ENCODE results near the gene TEX52.

The TEX52 gene

DNA sequence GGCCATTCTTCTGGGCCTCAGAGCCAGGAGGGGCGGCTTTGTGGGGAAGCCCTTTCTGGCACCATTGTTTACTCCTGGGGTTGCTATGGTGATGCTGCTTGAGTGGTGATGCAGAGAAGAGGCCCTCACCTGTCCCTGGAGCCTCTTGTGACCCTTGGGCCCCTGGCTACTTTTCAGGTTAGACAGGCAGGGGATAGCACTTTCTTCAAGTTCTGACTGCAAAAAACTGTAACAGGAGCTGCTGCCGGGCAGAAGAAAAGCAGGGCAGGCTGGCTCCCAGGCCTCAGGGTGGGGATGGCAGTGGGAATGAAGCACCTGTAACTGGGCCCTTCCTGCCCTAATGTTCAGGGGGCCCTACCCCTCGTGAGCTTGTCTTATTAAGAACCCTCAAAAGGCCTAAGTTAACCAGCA lies at the start of gene TEX52:
Gene TEX52 (minus strand): TSS at position 19 of the 411 bp plus-strand sequence. CDS start 13 bp downstream, at position 6.
- DNase-seq (ENCODE audit: low spot score): peak; percentile 46

GRCh38 chr12:2904260-2904659 lies 47.4 kb upstream of the TEX52 start:
- DNase-seq (ENCODE audit: low spot score): peak; percentile 89

DNA sequence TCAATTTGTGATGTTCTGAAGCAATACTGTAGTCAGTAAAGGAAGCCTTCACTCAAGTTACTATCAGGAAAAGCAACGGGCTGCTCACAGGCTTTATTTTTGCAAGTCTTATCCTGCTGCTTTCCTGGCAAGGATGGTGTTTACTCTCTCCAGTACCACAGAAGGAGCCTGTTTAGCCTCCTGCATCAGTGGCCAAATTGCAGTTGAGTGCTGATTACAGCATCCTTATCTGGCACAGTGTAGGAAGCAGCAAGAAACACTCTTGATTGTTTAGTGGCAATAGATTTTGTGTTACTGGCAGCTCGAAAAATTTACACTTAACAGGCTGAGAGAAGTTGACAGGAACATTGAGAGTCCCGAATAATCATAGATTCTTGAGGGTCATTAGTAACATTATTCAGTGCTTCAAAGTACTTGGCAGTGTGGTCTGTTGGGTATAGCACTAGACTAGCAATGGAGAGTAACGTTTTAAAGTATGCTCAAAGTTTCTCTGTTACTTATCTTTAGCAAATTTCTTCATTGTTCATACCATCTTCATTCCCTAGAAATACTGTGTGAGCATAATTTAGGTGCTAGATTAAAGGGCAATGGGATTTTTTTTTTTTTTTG lies 45.5 kb upstream of the TEX52 start:
- DNase-seq (ENCODE audit: low spot score): no peak

DNA sequence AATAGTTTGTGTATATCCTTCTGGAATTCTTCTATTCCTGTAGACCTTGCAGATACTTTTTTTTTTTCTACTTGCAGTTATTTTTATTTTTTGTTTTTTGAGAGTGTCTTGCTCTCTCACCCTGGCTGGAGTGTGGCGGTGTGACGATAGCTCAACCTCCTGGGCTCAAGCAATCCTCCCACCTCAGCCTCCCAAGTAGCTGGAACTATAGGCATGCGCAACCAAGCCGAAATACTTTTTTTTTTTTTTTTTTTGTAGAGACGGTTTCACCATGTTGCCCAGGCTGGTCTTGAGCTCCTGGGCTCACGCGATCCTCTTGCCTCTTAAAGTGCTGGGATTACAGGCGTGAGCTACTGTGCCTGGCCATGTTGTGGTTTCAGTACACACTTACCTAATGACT lies 43.8 kb upstream of the TEX52 start:
- no peak for DNase-seq (ENCODE audit: low spot score)

DNA sequence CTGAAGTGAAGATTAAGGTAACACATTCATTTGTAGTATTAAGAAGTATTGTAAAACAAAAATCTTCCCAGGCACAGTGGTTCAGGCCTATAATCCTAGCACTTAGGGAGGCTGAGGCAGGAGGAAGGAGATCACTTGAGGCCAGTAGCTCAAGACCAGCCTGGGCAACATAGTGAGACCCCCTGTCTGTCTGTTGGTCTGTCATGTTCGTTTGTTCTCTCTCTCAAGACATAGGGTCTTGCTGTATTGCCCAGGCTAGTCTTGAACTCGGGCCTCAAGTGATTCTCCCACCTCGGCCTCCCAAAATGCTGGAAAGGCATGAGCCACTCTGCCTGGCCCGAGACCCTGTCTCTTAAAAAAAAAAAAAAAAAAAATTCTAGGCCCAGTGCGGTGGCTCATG lies 40.6 kb upstream of the TEX52 start:
- DNase-seq (ENCODE audit: low spot score): no peak

- DNase-seq (ENCODE audit: low spot score): no peak
Observed at GRCh38 chr12:2895511-2895910, 38.7 kb upstream of the TEX52 start.

DNA sequence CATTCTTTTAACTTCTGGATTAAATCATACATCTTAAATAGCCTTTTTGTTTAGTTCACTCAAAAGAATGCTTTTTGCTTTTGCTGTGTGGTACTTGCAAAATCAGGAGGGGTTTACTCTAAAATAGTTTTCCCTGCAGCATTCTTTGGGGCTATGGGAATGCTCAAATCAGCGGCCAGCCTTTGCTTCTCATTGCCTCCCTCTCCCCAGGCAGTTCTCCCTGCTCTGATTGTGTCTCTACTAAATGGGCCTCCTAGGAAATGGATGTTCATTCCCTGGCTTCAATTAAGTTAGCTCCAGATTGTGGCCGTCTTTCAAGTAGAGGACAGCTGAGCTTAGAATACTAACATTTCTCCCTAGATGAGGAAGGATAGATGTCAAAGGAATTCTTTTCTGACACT lies 38.2 kb upstream of the TEX52 start:
- DNase-seq (ENCODE audit: low spot score): no peak

- DNase-seq (ENCODE audit: low spot score): peak; percentile 65
Observed at GRCh38 chr12:2893007-2893406, 36.2 kb upstream of the TEX52 start.

GRCh38 chr12:2892246-2892645 lies 35.4 kb upstream of the TEX52 start:
- DNase-seq (ENCODE audit: low spot score): no peak

- DNase-seq (ENCODE audit: low spot score): peak; percentile 64
Observed at GRCh38 chr12:2891240-2892053, 34.6 kb upstream of the TEX52 start.

DNA sequence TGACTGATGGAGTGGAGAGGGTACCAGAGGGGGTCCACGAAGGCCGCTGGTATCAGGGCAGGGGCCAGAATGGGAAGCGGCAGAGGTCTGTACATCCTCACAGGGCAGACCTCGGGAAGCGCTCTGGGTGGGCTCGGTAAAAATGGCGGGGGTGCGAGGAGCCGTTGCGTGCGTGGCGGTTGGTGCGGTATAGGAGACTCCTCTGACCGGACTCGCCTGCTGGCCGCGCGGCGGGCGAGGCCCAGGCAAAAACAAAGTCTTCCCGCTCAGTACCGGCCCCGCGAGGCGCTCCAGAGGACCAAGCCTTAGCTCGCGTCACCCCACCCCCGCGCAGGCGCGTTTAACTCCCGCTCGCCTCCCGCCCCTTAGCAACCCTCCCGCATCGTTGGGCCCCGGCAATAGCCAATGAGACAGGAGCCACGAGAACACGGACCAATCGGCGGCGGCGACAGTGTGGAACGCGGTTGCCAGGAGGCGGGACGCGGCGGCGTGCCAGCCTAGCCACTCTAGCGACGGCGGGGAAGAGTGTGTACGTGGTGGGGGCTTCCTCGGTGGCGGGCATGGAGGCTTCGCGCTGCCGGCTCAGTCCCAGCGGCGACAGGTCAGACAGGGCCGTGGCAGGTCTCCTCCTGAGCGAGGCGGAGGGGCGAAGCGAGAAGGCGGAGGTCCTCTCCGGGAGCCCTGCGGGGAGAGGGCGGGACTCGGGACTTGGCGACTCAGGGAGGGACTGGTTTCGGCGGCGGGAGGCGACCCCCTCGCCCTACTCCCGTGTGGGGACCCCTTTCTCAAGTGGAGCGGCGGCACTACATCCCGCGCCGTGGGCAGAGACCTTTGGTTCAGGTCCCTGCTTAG lies 33.8 kb upstream of the TEX52 start, which contains the start of gene TULP3:
Gene TULP3 (plus strand): TSS at position 504 of the 852 bp plus-strand sequence. CDS start 57 bp downstream, at position 561.
- DNase-seq (ENCODE audit: low spot score): peak; percentile 97

GRCh38 chr12:2890001-2890387 lies 33.2 kb upstream of the TEX52 start:
- DNase-seq (ENCODE audit: low spot score): no peak

GRCh38 chr12:2886768-2887450 lies 30.1 kb upstream of the TEX52 start:
- no peak for DNase-seq (ENCODE audit: low spot score)

GRCh38 chr12:2884810-2885209 lies 28.0 kb upstream of the TEX52 start:
- DNase-seq (ENCODE audit: low spot score): peak; percentile 46

DNA sequence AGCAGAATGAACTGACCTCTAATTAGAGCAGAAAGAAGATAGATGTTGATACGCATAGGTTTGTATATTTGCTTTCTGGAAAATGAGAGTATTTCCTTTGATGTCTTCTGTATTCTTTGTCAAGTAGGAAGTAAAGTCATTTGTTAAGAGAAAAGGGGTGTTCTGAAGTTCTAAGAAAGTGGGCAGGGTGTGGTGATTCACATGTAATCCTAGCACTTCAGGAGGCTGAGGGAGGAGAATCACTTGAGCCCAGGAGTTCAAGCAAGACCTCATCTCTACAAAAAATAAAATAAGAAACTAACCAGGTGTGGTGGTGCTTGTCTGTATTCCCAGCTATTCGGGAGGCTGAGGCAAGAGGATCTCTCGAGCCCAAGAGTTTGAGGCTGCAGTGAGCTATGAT lies 23.0 kb upstream of the TEX52 start:
- DNase-seq (ENCODE audit: low spot score): no peak

- DNase-seq (ENCODE audit: low spot score): peak; percentile 49
Observed at GRCh38 chr12:2877953-2878732, 21.3 kb upstream of the TEX52 start.

- DNase-seq (ENCODE audit: low spot score): peak; percentile 89
Observed at GRCh38 chr12:2877047-2877952, 20.5 kb upstream of the TEX52 start, which contains the start of the genes FOXM1 and RHNO1. TSS of gene FOXM1 (minus strand) at chr12:2877174. CDS start at chr12:2874478, 2,696 bp downstream. TSS of gene RHNO1 (plus strand) at chr12:2877223. CDS start at chr12:2885367, 8,144 bp downstream.

- DNase-seq (ENCODE audit: low spot score): peak; percentile 46
Observed at GRCh38 chr12:2876431-2877046, 19.7 kb upstream of the TEX52 start.

DNA sequence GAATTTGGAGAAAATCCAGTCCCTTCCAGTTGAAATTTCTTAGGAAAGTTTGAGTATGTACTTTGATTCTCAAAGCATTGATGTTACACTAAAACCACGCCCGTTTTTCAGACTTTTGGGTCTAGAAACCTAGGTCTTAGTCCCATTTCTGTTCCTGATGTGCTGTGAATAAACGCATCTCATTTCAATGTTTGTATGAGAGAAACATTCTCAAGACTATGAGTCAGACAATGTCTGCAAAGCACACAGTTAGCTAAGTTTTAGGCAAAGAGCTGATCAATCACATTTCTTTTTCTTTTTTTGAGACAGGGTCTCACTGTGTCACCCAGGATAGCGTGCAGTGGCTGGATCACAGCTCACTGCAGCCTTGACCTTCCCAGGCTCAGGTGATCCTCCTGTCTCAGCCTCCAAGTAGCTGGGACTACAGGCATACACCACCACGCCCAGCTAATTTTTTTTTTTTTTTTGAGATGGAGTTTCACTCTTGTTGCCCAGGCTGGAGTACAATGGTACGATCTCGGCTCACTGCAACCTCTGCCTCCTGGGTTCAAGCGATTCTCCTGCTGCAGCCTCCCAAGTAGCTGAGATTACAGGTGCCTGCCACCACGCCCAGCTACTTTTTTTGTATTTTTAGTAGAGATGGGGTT lies 12.3 kb upstream of the TEX52 start:
- peak; percentile 13 for DNase-seq (ENCODE audit: low spot score)
